GM18508 (cell line): ENCODE data around the gene PWWP2B.

Source experiments
- ATAC-seq: cut with Tn5 transposase; IDR thresholded peaks from one replicate; pipeline ENCODE4 v1.9.1; 2021; ENCODE audit warnings: moderate number of reproducible peaks; ENCODE audit not compliant: insufficient read depth, unreplicated experiment

The PWWP2B gene

DNA sequence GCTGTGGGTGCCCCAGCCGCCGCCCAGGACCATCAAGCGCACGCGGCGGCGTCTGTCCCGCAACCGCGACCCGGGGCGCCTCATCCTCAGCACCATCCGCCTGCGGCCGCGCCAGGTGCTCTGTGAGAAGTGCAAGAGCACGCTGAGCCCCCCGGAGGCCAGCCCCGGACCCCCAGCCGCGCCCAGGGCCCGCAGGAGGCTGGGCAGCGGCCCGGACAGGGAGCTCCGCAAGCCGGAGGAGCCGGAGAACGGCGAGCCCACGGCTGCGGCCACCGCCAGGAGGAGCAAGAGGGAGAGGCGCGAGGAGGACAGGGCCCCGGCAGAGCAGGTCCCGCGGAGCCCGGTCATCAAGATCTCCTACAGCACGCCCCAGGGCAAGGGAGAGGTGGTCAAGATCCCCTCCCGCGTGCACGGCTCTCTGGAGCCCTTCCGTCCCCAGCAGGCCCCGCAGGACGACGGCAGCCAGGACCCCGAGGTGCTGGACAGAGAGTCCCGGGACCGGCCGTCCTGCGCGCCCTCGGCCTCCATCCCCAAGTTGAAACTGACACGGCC, 8.0 kb downstream of the PWWP2B start:
- ATAC-seq: no peak

DNA sequence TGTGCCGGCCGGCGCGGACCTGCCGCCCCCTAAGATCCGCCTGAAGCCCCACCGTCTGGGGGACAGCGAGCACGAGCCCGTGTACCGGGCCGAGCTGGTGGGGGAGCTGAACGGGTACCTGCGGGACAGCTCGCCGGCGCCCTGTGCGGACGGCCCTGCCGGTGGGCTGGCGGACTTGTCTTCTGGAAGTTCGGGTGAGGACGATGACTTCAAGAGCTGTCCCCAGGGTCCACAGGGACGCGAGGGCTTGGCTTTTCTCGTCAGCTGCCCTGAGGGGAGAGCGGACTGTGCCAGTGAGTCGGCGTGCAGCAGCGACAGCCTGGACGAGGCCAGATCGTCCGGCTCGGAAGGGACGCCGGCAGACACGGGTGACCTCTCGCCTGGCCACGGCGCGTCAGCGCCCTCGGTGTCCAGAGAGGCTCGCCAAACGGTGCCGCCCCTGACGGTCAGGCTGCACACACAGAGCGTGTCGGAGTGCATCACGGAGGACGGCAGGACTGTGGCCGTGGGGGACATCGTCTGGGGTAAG, 8.5 kb downstream of the PWWP2B start:
- no peak for ATAC-seq

DNA sequence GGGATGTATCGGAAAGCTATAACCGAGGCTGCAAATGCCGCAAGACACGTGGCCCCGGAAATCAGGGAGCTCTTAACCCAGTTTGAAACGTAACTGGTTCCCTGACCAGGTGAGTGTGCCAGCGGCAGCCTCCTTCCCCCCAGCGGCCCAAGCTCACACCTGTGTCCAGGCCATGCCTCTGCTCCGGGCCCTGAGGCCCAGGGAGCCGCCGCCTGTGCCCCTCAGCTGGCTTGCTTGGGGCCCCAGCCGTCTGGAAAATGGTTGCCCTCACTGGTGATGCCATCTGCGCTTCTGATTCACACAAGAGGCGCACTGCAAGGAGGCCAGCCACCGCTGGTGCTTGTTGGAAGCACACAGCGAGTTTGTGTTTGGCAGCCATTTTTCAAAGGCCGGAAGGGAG, 9.2 kb downstream of the PWWP2B start:
- ATAC-seq: no peak

DNA sequence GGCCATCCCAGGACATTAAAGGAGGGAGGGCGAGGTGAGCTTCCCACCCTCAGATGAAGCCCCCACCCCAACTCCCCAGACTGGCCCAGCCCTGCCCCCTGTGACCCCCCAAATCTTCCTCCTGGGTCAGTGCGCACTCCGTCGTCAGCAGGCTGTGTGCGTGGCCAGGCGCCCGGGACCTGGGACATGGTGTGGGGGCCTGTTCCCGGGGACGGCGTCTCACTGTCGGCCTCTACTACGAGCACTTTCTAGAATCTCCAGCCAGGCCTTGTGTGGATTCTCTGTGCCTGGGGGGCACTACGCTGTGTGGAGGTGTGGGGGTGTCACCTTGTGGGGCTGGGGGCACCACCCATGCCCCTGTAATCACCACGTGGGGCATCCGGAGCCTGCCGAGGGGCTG, 9.8 kb downstream of the PWWP2B start:
- ATAC-seq: no peak

DNA sequence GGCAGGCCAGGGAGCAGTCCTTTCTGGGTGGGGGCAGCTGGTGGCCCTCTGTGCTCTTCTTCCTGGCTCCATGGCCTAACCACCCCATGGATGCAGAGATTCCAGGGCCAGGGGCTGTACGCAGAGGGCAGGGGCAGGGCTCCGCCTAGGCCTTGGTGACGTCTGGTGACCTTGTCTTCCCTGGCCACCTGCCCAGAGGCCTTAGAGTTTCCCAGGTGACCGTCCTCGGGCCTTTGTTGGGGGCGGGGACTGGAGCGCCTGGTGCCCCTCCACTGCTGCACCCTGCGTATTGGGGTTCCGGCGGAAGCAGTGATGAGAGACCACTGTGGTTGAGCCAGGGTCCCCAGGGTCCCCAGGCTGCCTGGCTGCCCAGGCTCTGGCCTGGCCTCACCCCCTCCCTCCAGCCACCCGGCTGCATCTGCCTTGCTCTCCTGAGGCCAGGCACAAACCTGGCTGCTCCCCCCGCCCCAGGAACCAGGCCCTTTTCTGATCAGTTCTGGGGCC, 10.3 kb downstream of the PWWP2B start:
- ATAC-seq: no peak

DNA sequence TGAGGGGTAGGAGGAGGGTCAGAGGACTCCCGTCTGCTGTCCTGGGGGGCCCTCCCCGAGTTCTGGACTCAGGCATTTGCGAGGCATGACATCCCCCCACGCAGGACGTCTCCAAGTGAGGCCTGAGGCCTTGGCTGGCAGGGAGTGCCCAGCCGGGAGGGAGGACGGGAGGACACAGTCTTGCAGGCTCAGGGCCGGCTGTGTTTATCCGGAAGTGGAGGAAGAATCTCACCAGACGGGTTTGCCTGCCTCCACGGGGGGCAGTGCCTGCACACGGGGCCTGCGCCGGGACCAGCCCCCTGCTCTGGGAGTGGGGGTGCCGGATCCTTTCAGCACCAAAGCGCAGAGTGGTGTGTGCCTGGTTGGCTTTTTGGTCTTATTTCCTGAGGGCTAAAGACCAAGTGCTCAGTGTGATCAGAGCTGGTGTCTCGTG, 10.9 kb downstream of the PWWP2B start:
- no peak for ATAC-seq

DNA sequence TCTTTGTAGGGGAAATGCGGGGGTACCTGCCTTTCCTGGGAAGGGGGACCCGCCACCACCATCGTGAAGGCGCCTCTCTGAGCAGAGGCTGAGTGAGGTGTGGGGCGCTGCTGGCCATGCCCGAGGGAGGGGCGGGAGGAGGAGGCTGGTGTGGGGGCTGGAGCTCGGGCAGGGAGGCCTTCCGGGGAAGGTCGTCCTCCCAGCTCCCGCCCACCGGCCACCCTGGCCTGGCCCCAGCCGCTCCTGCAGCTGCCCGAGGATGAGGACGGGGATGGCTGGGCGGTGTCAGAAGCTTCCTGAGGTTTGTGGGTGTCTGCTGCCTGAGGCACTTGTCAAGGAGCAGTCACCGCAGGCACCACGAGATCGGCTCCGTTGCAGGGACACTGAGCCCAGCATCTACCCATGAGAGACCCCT, 11.4 kb downstream of the PWWP2B start:
- no peak for ATAC-seq

DNA sequence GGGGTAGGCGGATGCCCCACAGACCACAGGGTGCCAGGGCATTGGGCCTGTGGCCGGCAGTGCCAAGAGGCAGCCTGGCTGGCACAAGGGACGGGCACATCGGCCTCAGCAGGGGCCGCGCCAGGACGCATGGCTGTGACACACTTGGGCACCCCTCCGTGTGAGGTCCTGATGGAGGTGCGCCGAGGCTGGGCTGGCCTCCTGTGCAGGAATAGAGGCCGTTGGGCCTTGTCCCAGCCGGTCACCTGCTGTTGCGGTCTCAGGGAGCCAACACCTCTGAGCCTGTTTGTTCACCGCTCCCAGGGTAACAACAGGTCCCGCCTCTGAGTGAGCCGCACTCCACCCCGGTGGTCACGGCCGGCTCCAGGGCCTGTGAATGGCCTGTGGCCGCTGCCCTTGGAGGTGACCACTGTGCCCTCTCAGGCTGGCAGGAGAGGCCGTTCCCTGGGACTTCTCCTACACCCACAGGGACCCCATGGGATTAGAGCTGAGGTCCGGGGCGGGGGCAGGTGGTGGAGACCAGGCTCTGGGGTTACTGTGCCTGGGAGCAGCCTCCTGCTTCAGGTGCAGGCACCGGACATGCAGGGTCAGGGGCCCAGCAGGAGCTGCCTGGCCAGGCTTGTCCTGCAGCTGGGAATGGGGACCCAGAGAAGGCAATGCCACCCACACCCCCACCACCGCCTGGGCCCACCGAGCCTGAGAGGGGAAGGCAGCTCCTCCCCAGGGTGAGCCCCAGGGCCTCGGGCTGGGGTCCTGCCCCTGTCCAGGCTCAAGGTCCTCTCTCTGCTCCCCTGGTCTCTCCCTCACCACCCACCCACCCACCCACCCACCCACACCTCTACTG, 12.0 kb downstream of the PWWP2B start:
- no peak for ATAC-seq

DNA sequence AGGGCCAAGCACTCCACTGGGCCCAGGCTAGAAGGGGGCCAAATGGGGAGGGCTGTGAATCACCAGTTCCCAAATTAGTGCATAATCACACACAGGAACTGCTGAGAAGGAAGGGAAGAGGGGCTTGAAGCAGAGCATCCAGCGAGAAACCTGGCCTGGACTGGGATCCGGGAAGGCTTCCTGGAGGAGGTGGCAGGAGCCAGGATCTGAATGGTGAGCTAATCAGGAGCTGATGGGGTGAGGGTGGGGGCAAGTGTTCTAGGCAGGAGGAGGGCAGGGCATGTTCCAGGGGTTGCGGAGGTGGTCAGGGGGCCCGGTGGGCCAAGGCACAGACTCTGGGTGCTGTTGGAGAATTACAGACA, 12.6 kb downstream of the PWWP2B start:
- no peak for ATAC-seq

DNA sequence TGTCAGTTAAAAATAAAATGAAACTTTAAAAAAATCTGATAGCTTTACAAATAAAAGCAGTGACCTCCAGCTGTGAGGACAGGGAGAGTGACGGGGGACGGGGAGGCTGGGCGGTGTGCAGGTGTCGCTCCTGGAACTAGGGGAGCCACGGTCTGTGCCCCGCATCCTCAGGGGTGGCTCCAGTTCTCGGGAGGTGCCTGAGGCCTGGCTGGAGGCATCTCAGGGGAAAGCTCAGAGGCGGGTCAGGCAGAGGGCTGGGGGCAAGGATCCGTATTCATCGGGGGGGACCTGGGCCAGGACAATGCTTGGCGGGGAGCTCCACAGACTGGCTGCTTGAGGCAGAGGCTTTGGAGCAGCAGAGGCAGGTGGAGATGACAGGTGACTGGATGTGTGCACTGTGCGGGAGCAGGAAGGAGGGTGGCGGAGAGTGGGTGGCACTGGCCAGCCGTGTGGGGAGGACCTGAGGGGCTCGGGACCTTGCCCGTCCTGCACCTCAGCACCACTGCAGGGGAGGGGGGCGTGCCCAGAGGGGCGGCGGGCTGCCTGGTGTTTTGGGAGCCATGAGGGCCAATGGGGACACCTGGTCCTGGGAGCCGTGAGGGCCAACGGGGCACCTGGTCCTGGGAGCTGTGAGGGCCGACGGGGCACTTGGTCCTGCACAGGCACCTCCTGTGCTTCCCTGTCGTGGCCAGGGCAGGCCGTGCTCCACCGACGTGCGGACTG, 13.2 kb downstream of the PWWP2B start:
- ATAC-seq: no peak

DNA sequence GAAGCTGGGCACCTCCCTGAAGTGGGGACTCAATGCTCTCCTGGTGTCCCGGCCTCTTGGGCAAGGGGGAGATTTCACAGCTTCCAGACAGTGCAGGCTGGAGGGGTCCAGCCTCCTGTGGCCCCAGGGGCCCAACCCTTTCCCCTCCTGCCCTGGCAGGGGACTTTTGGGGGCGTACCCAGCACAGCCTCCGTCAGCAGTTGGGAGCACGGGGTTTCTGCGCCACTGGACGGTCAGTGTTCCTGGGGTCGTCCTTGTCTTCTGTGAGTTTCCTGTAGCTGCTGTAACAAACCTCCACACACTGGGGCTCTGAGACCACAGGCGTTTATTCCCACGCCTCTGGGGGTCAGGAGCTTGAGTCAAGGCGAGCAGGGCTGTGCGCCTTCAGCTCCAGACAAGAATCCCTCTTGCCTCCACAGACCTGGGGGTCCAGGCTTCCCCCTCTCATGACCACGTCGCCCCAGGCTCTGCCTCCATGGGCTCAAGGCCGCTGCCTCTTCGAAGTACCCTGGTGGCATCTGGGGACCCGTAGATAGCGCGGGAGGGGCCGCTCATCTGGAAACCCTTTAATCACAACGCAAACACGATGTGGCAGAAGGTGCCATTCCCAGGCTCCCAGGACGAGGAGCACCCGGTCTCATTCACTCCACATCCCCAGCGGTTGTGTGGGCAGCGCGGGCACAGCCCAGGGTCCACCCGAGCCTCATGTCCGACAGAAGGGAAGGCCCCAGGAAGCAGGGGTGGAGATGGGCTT, 14.0 kb downstream of the PWWP2B start:
- ATAC-seq: no peak

DNA sequence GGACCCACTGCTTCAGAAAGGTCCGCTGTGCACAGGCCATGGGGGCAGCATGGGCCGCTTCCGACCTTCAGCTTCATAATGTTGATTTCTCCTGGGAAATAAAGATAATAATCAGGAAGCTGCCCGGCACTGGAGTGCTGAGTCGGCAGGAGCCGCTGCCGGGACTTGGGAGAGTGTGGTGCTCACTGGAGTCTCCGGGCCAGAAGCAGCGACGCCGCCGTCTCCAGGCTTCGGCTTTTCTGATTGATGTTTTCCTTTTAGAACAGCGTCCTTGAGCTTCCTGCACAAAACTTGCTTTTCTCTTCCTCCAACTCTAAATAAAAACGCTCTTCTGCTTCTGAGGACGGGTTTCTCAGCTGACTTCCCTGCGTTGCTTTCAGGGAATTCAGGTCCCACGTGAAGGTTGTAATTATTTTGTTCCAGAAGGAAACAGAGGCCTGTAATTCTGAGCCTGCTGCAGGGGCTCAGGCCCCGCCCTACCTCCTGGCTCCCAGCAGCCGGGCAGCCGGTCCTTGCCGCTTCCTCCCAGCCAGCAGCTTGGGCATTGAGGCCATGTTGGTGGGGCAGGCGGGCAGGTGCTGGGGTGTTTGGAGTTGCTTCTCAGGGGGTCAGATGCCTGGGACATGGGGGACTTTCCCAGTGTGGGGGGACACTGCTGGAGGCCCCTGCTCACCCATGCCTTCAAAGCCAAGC, 14.7 kb downstream of the PWWP2B start:
- no peak for ATAC-seq

DNA sequence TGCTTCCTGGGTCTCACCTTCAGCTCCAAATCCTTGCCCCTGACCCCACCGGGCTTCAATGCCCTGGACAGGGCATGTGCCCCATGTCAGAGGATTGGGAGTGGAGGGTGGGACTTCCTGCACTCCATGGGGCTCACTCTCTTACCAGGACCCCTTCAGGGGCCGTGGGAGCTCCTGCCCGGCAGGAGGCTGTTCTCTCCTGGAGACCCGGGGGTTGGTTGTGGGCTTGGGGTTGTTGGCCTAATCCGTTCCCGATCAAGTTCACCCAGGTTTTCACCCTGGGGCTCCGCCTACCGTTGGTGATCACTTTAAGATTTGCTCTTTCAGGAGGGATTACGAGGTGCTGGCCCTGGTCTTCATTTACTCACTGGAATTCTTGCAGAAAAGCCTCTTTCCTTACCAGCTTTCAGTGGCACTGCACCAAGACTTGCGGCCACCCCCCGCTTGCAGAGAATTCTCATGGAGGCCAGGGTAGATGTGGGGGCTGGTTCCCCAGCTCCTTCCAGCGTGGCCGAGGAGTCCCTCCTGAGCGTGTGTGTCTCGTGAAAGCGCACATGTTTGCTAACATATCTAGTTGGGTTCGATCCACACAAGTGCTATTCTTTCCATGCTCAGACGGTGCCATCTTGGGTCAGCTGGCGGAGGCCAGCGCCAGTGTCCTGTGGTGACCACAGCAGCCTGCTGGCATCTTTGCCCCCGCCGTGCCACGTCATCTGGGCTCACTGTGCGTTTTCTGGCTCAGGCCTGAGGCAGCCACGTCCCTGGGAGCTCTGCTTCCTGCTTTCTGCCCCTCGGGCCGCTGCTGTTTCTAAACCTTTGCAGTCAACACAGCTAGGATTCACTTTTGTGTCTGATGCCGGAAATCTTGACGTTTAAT, 15.6 kb downstream of the PWWP2B start:
- ATAC-seq: no peak

DNA sequence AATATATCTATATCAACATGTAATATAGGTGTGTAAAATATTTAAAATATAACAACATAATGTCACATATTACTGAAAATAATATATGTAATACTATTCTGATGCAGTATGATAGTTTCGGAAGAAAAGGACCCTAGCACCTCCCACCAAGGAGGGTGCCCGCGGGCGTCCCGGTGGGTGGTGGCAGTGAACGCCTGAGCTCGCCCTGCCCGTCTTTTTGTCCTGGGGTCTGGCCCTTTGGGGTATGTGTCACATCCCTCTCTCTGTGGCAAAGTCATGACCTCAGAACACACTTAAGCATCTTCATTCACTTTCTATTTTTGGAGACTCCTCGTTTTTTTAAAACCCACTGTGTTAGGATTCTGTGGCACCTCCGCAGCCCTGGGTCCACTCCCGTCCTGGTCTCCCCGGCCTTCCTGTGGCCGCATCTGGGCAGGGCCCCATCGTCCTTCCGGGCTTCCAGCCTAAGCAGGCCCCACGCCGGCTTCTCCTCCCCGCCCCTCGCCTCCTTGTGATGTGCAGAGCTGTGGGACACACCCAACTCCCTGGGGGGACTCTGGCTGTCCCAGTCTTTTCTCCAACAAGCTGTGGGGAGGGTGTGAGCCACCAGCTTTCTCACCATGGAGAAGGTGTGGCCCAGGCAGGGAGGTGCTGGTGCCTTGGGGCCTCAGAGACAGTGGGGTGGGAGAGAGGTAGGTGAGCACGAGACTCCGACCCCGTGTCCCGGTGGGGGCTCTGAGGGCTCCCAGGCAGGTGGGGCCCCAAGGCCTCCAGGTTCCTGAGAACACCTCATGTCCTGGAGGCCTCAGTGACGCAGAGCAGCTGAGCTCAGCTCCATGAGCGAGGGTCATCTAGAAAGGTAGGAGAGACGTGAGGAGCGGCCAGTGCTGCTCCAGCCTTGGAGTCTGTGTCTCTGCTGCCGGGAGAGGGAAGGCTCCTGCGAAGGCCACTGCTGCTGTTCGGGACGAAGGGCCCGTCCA, 16.5 kb downstream of the PWWP2B start:
- ATAC-seq: no peak

DNA sequence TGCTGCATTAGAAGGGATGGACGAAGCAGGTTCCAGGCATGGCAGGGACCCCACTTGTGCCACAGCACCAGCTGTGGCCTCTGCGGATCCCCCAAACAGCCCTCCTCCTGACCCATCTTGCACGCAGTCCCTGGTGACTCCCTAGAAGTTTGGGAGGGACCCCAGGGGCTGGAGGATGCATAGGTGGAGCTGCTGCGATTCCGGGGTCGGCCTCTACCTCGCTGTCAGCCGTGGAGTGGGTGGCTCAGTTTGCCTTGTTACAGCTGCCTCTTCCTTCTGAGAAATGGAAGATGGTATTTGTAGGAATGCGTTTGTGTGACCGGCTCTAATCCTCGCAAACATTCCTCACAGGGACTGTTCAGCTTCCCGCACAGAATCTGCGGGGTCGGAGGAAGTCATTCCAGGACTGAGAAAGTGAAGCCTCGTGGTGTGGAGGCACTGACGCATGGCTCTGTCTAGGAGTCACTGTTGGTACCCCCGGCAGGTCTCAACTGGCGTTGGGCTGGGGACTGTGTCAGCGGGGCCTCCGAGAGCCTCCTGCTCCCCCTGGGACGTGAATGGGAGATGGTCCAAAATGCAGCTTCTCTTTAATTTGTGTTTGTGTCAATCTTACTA, 17.5 kb downstream of the PWWP2B start:
- ATAC-seq: no peak

DNA sequence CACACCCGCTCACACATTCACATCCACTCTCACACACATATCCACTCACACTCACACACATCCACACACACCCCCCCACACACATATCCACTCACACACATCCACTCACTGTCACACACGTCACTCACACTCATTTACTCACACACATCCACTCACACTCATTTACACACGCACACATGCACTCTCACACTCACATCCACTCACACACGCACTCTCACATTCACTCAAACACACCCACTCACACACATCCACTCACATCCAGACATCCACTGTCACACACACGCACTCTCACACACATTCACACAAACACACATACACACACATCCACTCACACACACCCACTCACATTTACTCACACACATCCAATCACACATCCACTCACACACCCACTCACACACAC, 18.3 kb downstream of the PWWP2B start:
- no peak for ATAC-seq

DNA sequence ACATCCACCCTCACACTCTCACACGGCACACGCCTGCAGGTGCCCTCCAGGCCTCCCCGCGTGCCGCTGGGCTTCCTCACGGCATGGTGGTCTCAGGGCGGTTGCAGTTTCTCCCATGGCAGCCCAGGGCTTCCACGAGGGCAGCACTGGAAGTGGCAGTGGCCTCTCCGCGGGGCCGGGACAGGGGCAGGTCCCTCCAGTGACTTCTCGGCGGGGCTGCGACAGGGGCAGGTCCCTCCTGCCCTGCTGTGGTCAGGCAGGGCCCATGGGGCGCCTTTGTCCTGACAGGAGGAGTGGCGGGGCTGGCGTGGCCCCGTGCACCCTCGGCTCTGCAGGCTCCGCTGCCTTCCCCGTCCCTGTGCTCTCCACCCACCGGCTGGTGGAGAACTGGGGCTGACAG, 19.0 kb downstream of the PWWP2B start:
- ATAC-seq: no peak
